Motor neuron (in vitro differentiated cells): Measurements from ENCODE around the gene SPI1. TPM values are rescaled to one million over a fixed set of nuclear protein-coding genes. Genes with fewer than 3 reads are reported as not detected.

Source experiments
- ATAC-seq, 8 experiments: fragments of 200-7000 bp; cut with Tn5 transposase; replicated peaks in 6 of 8; 2 replicates each; pipeline ENCODE4 v1.8.0; 2021; ENCODE audit warnings: mild to moderate bottlenecking in 8 of 8, moderate library complexity in 8 of 8
- H3K27ac ChIP-seq, 2 donors: fragments of 250-450 bp; sonication (Bioruptor Pico); 2 replicates each; pipeline ENCODE4 v1.9.0; 2021; ENCODE audit warnings: antibody characterized with exemption in 2 of 2, mild to moderate bottlenecking in 2 of 2, moderate library complexity in 1 of 2
- H3K4me1 ChIP-seq, 2 donors: fragments of 250-450 bp; sonication (Bioruptor Pico); replicated peaks in 1 of 2; 2 replicates each; pipeline ENCODE4 v1.6.1; 2021; ENCODE audit warnings: antibody characterized with exemption in 2 of 2, mild to moderate bottlenecking in 2 of 2, moderate library complexity in 1 of 2
- H3K4me3 ChIP-seq, 5 donors: fragments of 250-450 bp; sonication (Bioruptor Pico); 2 replicates each; pipeline ENCODE4 v1.9.0; 2021; ENCODE audit warnings: antibody characterized with exemption in 5 of 5, mild to moderate bottlenecking in 5 of 5, moderate library complexity in 4 of 5
- WGBS, 10 experiments: fragments of 450-650 bp; shearing (Covaris generic); methylation state at CpG; one replicate each; pipeline ENCODE4 v1.0.0; 2022; 5-methylcytosine and 5-hydroxymethylcytosine counted together
- in situ Hi-C, 9 experiments: fragments of 400-800 bp; cut with MboI; loops; one replicate each; pipeline ENCODE4 v1.15.0; 2021; ENCODE audit warnings: low sequenced_read_pairs in 9 of 9, low pct_unique_long_range_greater_than_20kb in 2 of 9; ENCODE audit not compliant: unreplicated experiment in 9 of 9
- total RNA-seq, 8 experiments: library from RNA; unstranded; fragments of 300-600 nt; gene quantifications; 2 replicates each; pipeline versions ENCODE4 v1.2.3 to v1.2.4, GENCODE V29; 2022

Gene SPI1
- total RNA-seq, 8 experiments from 2014 or later = 0.18 to 0.85 (median 0.44) TPM; not detected in 2

- H3K4me1 ChIP-seq = peaks cover 15 to 19% of the 10 kb centered on the region in 2 donors
- in situ Hi-C loops = loop anchor here in 1 of 9 experiments (25.0 kb wide), 1 partner anchor 162 kb away; the partner anchor contains the start of genes CELF1 and PTPMT1
- ATAC-seq = peak; percentile 21 to 74 (median 53)
- H3K4me3 ChIP-seq = peak overlapping the region in 3 of 5 donors; percentile 4 to 31 (median 16)
- peak overlapping the region; percentile 4 to 38 for H3K27ac ChIP-seq
- WGBS, 10 experiments = 0 to 56% (median 25%) methylated on average over 1 to 7 of the region's 47 CpGs; no CpG with 5 or more reads in 1 of the 10 experiments
Measured at GRCh38 chr11:47399860-47400767, 21.8 kb upstream of the SPI1 start.

- in situ Hi-C loops = no loop called here
- Histone ChIP-seq H3K4me3 (no peak overlapping the region), H3K4me1 (peaks cover 17 to 19% of the 10 kb centered on the region in 2 donors), H3K27ac (no peak overlapping the region)
- 67 to 100% (median 100%) methylated on average over 1 of the region's 1 CpG; no CpG with 5 or more reads in 7 of the 10 experiments for WGBS, 10 experiments
- no peak for ATAC-seq
Measured at GRCh38 chr11:47398551-47398950, 20.2 kb upstream of the SPI1 start.

GRCh38 chr11:47398011-47398410 lies 19.7 kb upstream of the SPI1 start:
- ATAC-seq = no peak
- Histone ChIP-seq H3K4me1 (peaks cover 19% of the 10 kb centered on the region in 2 donors), H3K27ac (no peak overlapping the region), H3K4me3 (no peak overlapping the region)
- in situ Hi-C loops = no loop called here
- WGBS, 10 experiments = 67 to 100% (median 83%) methylated on average over 1 to 3 of the region's 3 CpGs; no CpG with 5 or more reads in 5 of the 10 experiments

GRCh38 chr11:47396049-47396320 lies 17.6 kb upstream of the SPI1 start:
- ATAC-seq = no peak
- no peak overlapping the region for H3K27ac ChIP-seq

GRCh38 chr11:47395223-47396048 lies 17.1 kb upstream of the SPI1 start:
- no peak for ATAC-seq
- H3K27ac ChIP-seq = no peak overlapping the region
- in situ Hi-C loops = no loop called here

More at GRCh38 chr11:47396049-47396320, 17.6 kb upstream of the SPI1 start:
- 90 to 100% (median 93%) methylated on average over 2 to 3 of the region's 3 CpGs; no CpG with 5 or more reads in 7 of the 10 experiments for WGBS, 10 experiments
- in situ Hi-C loops = no loop called here
- H3K4me1 ChIP-seq = peaks cover 13 to 19% of the 10 kb centered on the region in 2 donors
- H3K4me3 ChIP-seq = no peak overlapping the region

GRCh38 chr11:47394322-47395222 lies 16.2 kb upstream of the SPI1 start:
- WGBS, 10 experiments = 60 to 93% (median 87%) methylated on average over 1 to 12 of the region's 39 CpGs; no CpG with 5 or more reads in 5 of the 10 experiments
- Histone ChIP-seq H3K4me3 (no peak overlapping the region), H3K4me1 (peaks cover 0 to 8% of the 10 kb centered on the region in 2 donors), H3K27ac (no peak overlapping the region)
- no peak for ATAC-seq
- in situ Hi-C loops = no loop called here

More at GRCh38 chr11:47395223-47396048, 17.1 kb upstream of the SPI1 start:
- 40 to 100% (median 92%) methylated on average over 1 to 4 of the region's 25 CpGs; no CpG with 5 or more reads in 6 of the 10 experiments for WGBS, 10 experiments
- Histone ChIP-seq H3K4me3 (no peak overlapping the region), H3K4me1 (peaks cover 8 to 16% of the 10 kb centered on the region in 2 donors)

GRCh38 chr11:47394050-47394321 lies 15.6 kb upstream of the SPI1 start:
- ATAC-seq = no peak
- 80 to 100% (median 97%) methylated on average over 1 to 4 of the region's 9 CpGs; no CpG with 5 or more reads in 6 of the 10 experiments for whole genome bisulfite sequencing, 10 experiments
- in situ Hi-C loops = no loop called here
- Histone ChIP-seq H3K4me1 (peaks cover 0 to 4% of the 10 kb centered on the region in 2 donors), H3K4me3 (no peak overlapping the region), H3K27ac (no peak overlapping the region)

GRCh38 chr11:47393163-47394049 lies 15.1 kb upstream of the SPI1 start:
- Histone ChIP-seq H3K4me1 (peaks cover 0 to 4% of the 10 kb centered on the region in 2 donors), H3K4me3 (no peak overlapping the region), H3K27ac (peak overlapping the region in 1 of 2 donors; percentile 3)
- in situ Hi-C loops = no loop called here
- peak in 7 of 8 experiments; percentile 61 to 88 (median 84) for ATAC-seq
- WGBS, 10 experiments = 40 to 100% (median 80%) methylated on average over 1 to 5 of the region's 20 CpGs; no CpG with 5 or more reads in 5 of the 10 experiments

- Histone ChIP-seq H3K27ac (no peak overlapping the region), H3K4me1 (peaks cover 0 to 4% of the 10 kb centered on the region in 2 donors), H3K4me3 (no peak overlapping the region)
- no peak for ATAC-seq
- in situ Hi-C loops = no loop called here
- WGBS, 10 experiments = 85 to 100% (median 86%) methylated on average over 3 to 7 of the region's 14 CpGs; no CpG with 5 or more reads in 6 of the 10 experiments
Measured at GRCh38 chr11:47392546-47393162, 14.3 kb upstream of the SPI1 start.

GRCh38 chr11:47391711-47392432 lies 13.5 kb upstream of the SPI1 start:
- Histone ChIP-seq H3K4me1 (peaks cover 0 to 4% of the 10 kb centered on the region in 2 donors), H3K27ac (no peak overlapping the region), H3K4me3 (no peak overlapping the region)
- ATAC-seq = no peak
- 70 to 100% (median 95%) methylated on average over 1 to 5 of the region's 16 CpGs; no CpG with 5 or more reads in 2 of the 10 experiments for WGBS, 10 experiments
- in situ Hi-C loops = no loop called here
